Spinal cord (tissue), 10 donors: ENCODE measurements around the gene ID2. TPM values are rescaled to one million over a fixed set of nuclear protein-coding genes. Genes with fewer than 3 reads are reported as not detected.
"Not testable (repeated sequence)": the region's sequence is repeated elsewhere in the genome, so short reads cannot be mapped to it uniquely, and the experiment has no call there.

Source experiments
- DNase-seq, 6 donors: peaks; one replicate each; pipeline versions ENCODE4 v3.0.0 to v3.0.0-alpha.2; 2013 to 2015; ENCODE audit warnings: low spot score in 6 of 6, low read depth in 4 of 6
- H3K27ac ChIP-seq: one replicate; pipeline ENCODE4 v1.5.1; 2013; ENCODE audit warnings: low read depth, low read length, control low read depth
- H3K27me3 ChIP-seq: one replicate; pipeline ENCODE4 v1.6.1; 2013; ENCODE audit warnings: low read length; ENCODE audit not compliant: control insufficient read depth, insufficient read depth
- H3K36me3 ChIP-seq: one replicate; pipeline ENCODE4 v1.6.1; 2013; ENCODE audit warnings: low read length; ENCODE audit not compliant: control insufficient read depth, insufficient read depth
- H3K4me1 ChIP-seq: one replicate; pipeline ENCODE4 v1.6.1; 2013; ENCODE audit warnings: low read length; ENCODE audit not compliant: control insufficient read depth, insufficient read depth
- H3K4me3 ChIP-seq: one replicate; pipeline ENCODE4 v1.5.1; 2013; ENCODE audit warnings: low read depth, low read length, control low read depth
- H3K9me3 ChIP-seq: one replicate; pipeline ENCODE4 v1.6.1; 2013; ENCODE audit warnings: low read length; ENCODE audit not compliant: control insufficient read depth, insufficient read depth
- WGBS: methylation state at CpG from one replicate; pipeline ENCODE4 v1.1.5; 2013; ENCODE audit warnings: missing lambda C conversion rate; ENCODE audit not compliant: insufficient coverage; 5-methylcytosine and 5-hydroxymethylcytosine counted together
- polyA plus RNA-seq, 2 donors: library from polyadenylated mRNA; unstranded; fragments of 120-200 nt; gene quantifications; one replicate each; pipeline ENCODE4 v1.2.1, GENCODE V29; 2013; ENCODE audit not compliant: insufficient read length in 2 of 2
- total RNA-seq, 2 donors: library from RNA; depleted of rRNA in 1 of 2; stranded (reverse); fragments of 120-200 nt in 1 of 2; fragments of >200 nt in 1 of 2; gene quantifications; one replicate each; pipeline versions ENCODE4 v1.2.3 to v1.2.4, GENCODE V29; 2013 to 2014
- donor health status: healthy.

Gene ID2
- total and polyA plus RNA-seq, 4 donors, result 138 to 235 (median 187) TPM

DNA sequence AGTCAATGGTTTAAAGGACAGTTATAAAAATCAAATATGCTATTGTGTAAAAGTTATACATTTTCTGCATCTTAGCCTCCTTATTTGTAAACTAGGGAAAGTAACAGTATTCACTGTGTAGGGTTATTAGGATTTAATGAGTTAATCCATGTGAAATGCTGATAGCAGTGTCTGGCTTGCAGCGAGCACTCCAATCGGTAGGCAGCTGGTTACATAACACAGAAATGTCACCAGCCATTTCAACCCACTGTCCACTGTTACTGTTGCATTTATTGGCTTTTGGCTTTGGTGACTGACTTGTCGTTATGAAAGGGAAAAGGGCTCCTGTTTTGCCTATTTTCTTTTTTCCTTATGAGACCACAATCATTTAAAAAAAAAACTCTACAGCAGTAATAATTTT, 38.9 kb downstream of the ID2 start:
- Histone ChIP-seq H3K27ac (no peak overlapping the region), H3K4me1 (no peaks in the 10 kb centered on the region), H3K27me3 (no peaks in the 10 kb centered on the region), H3K4me3 (no peak overlapping the region), H3K36me3 (no peaks in the 10 kb centered on the region), H3K9me3 (no peaks in the 10 kb centered on the region)
- no peak for DNase-seq
- WGBS, result no CpG with 5 or more reads among the region's 3 CpGs

DNA sequence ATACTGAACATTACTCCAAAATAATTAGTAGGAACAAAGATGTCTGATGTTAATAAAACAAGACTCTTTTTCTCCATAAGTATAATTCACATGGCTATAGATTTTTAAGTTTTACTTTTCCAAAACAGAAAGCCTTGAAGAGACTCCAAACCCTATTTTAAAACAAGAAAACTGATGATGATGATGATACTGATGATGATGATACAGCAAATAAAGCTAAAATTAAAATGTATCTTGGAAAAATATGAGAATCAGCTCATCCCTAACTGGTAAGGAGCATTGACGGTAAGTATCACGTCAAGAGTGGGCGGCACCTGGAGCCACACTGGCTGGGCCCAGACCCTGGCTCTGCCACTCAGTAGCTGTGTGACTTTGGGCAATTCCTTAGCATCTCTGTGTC, 39.6 kb downstream of the ID2 start:
- 92% methylated on average over 2 of the region's 3 CpGs for WGBS
- DNase-seq, result no peak
- no peaks in the 10 kb centered on the region for H3K9me3 ChIP-seq
- no peaks in the 10 kb centered on the region for H3K4me1 ChIP-seq
- H3K36me3 ChIP-seq, result no peaks in the 10 kb centered on the region
- H3K27ac ChIP-seq, result no peak overlapping the region
- no peaks in the 10 kb centered on the region for H3K27me3 ChIP-seq
- no peak overlapping the region for H3K4me3 ChIP-seq

GRCh38 chr2:8722986-8723385, 41.1 kb downstream of the ID2 start:
- peaks cover 3% of the 10 kb centered on the region for H3K36me3 ChIP-seq
- DNase-seq, result no peak
- WGBS, result no CpG with 5 or more reads among the region's 10 CpGs

DNA sequence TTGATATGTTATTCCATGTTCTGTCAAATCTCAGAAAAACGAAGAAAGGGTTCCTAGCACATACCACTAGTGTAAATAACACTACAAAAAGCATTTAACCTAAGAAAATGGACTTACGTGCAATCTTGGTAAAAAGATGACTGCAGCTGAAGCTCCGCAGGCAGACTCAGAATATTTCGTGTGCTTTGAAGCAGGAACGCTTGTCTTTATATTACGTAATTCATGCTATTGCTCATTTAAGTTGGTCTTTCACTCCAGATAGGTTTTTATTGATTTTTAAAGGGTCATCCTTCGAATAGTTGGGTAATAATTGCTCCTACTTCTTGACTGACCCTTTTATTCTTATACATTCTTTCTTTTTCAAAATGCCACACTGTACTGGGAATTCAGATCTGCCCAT, 44.0 kb downstream of the ID2 start:
- no peak for DNase-seq
- Histone ChIP-seq H3K27me3 (no peaks in the 10 kb centered on the region), H3K36me3 (peaks cover 16% of the 10 kb centered on the region), H3K4me3 (no peak overlapping the region), H3K27ac (no peak overlapping the region), H3K9me3 (no peaks in the 10 kb centered on the region), H3K4me1 (no peaks in the 10 kb centered on the region)
- WGBS, result 94% methylated on average over 5 of the region's 7 CpGs

More at GRCh38 chr2:8722986-8723385, 41.1 kb downstream of the ID2 start:
- no peaks in the 10 kb centered on the region for H3K9me3 ChIP-seq
- H3K27ac ChIP-seq, result no peak overlapping the region
- no peaks in the 10 kb centered on the region for H3K27me3 ChIP-seq
- H3K4me1 ChIP-seq, result no peaks in the 10 kb centered on the region
- no peak overlapping the region for H3K4me3 ChIP-seq

GRCh38 chr2:8728305-8729015, 46.6 kb downstream of the ID2 start:
- DNase-seq, result no peak
- Histone ChIP-seq H3K9me3 (no peaks in the 10 kb centered on the region), H3K27ac (no peak overlapping the region), H3K4me3 (no peak overlapping the region), H3K4me1 (no peaks in the 10 kb centered on the region), H3K27me3 (no peaks in the 10 kb centered on the region), H3K36me3 (peaks cover 34% of the 10 kb centered on the region)
- WGBS, result 96% methylated on average over 5 of the region's 7 CpGs

DNA sequence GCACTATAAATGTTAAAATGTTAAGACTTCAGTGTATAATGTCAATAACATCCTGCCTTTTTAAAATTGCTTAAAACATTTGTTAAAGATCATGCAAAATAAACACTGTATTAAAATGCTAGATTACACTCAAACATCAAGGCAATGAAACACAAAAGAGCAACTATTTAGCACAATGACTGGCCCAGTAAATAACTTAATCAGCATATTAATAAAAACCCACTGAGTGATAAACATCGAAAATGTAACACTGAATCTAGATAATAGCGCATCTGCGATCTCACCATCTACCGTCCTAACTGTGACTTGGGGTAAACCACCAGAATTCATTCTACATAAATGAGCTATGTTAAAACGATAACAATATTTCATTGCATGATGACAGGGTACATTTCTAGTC, 47.2 kb downstream of the ID2 start:
- not testable (repeated sequence) for H3K27me3 ChIP-seq, H3K4me3 ChIP-seq, DNase-seq, H3K4me1 ChIP-seq, H3K9me3 ChIP-seq, H3K27ac ChIP-seq
- 88% methylated on average over 4 of the region's 5 CpGs for WGBS
- H3K36me3 ChIP-seq, result peaks cover 39% of the 10 kb centered on the region

GRCh38 chr2:8729939-8730338, 48.1 kb downstream of the ID2 start:
- Histone ChIP-seq H3K4me3 (no peak overlapping the region), H3K9me3 (no peaks in the 10 kb centered on the region), H3K36me3 (peaks cover 41% of the 10 kb centered on the region), H3K27ac (no peak overlapping the region), H3K4me1 (no peaks in the 10 kb centered on the region), H3K27me3 (no peaks in the 10 kb centered on the region)
- 94% methylated on average over 9 of the region's 9 CpGs for WGBS
- DNase-seq, result no peak

- H3K27ac ChIP-seq, result no peak overlapping the region
- no peak overlapping the region for H3K4me3 ChIP-seq
- H3K9me3 ChIP-seq, result no peaks in the 10 kb centered on the region
- no peak for DNase-seq
- WGBS, result 100% methylated on average over 10 of the region's 10 CpGs
- H3K4me1 ChIP-seq, result no peaks in the 10 kb centered on the region
- peaks cover 52% of the 10 kb centered on the region for H3K36me3 ChIP-seq
- H3K27me3 ChIP-seq, result no peaks in the 10 kb centered on the region
Measured at GRCh38 chr2:8732601-8733000, 50.7 kb downstream of the ID2 start.
